Transverse colon (tissue), 3 donors: Measurements from ENCODE around the gene PLA2G12B.

ENCODE experiments used
- EP300 ChIP-seq: sonication (generic); formaldehyde crosslinking; IDR thresholded peaks from one replicate; pipeline ENCODE4 v1.6.1; 2017; ENCODE audit warnings: antibody characterized with exemption, low read depth
- POLR2A ChIP-seq: fragments of 450-650 bp; IDR thresholded peaks from one replicate; pipeline ENCODE4 v1.6.1; 2016; ENCODE audit warnings: antibody characterized with exemption, mild to moderate bottlenecking, moderate library complexity
- TF ChIP-seq, protein P1 (sequence below), 5 experiments: fragments of 200-600 bp in 3 of 5; fragments of 450-650 bp in 2 of 5; sonication (generic) in 3 of 5; IDR thresholded peaks; 1 replicate in 2 of 5; 2 replicates in 3 of 5; pipeline ENCODE4 v1.5.1; 2016 to 2017; ENCODE audit warnings: antibody characterized with exemption in 5 of 5, inconsistent platforms in 3 of 5, mild to moderate bottlenecking in 2 of 5, moderate library complexity in 1 of 5

- TF ChIP-seq, protein P1, sequence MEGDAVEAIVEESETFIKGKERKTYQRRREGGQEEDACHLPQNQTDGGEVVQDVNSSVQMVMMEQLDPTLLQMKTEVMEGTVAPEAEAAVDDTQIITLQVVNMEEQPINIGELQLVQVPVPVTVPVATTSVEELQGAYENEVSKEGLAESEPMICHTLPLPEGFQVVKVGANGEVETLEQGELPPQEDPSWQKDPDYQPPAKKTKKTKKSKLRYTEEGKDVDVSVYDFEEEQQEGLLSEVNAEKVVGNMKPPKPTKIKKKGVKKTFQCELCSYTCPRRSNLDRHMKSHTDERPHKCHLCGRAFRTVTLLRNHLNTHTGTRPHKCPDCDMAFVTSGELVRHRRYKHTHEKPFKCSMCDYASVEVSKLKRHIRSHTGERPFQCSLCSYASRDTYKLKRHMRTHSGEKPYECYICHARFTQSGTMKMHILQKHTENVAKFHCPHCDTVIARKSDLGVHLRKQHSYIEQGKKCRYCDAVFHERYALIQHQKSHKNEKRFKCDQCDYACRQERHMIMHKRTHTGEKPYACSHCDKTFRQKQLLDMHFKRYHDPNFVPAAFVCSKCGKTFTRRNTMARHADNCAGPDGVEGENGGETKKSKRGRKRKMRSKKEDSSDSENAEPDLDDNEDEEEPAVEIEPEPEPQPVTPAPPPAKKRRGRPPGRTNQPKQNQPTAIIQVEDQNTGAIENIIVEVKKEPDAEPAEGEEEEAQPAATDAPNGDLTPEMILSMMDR (IDR thresholded peaks at IDR 0.05) = no peak
- TF ChIP-seq EP300 = no peak
- no peak for TF ChIP-seq POLR2A
Measured at GRCh38 chr10:72997099-72997498, 42.5 kb upstream of the PLA2G12B start.
